Iris pigment epithelial cell (primary cell): ENCODE data around the gene MFNG.
A peak's percentile ranks its signal among the peaks of the same experiment; 100 is the strongest.
"Not testable (repeated sequence)": the region's sequence is repeated elsewhere in the genome, so short reads cannot be mapped to it uniquely, and the experiment has no call there.

Source experiments
- DNase-seq: peaks from one replicate; pipeline ENCODE4 v3.0.0-alpha.2; 2011; ENCODE audit warnings: low read depth

The MFNG gene, protein sequence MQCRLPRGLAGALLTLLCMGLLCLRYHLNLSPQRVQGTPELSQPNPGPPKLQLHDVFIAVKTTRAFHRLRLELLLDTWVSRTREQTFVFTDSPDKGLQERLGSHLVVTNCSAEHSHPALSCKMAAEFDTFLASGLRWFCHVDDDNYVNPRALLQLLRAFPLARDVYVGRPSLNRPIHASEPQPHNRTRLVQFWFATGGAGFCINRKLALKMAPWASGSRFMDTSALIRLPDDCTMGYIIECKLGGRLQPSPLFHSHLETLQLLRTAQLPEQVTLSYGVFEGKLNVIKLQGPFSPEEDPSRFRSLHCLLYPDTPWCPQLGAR

DNA sequence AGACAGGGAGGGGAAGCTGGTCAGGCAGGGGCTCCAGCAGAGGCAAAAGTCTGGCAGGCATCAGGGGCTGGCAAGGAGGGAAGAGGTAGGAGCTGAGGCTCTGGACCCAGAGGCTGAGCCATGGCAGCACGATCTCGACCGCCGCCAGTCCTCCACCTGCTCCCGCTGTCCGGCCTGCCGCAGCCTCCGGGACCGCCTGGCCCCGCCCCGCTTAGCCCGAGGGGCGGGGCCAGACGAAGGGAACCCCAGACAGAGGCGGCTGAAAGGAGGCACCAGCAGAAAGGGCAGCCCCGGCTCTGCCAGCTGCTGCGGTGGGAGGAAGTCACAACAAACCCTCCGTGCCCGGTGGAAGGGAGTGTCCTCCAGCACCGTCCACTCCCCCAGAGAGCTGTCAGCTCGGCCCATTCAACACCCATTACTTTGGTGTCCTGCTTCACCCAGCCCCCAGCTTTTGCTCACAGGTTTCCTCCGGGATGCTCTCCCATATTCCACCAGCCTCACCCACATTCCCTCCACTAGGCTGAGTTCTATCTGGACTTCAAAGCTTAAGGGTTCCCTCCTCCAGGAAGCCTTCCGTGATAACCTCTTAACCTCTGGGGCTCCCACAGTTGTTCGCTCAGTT lies at the start of gene MFNG:
MFNG (minus strand) TSS at position 161 of the 622 bp plus-strand sequence. CDS start 207 bp downstream, outside the sequence.
- peak; percentile 29 for DNase-seq

DNA sequence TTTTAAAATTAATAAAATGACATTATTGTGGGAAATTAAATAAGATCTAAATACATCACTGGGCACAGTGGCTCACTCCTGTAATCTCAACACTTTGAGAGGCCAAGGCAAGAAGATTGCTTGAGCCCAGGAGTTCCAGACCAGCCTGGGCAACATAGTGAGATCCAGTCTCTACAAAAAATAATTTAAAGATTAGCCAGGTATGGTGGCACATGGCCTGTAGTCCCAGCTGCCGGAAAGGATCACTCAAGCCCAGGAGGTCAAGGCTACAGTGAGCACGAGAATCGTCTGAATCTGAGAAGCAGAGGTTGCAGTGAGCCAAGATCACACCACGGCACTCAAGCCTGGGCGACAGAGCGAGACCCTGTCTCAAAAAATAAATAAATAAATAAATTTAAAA lies 49.0 kb upstream of the MFNG start:
- no peak for DNase-seq

DNA sequence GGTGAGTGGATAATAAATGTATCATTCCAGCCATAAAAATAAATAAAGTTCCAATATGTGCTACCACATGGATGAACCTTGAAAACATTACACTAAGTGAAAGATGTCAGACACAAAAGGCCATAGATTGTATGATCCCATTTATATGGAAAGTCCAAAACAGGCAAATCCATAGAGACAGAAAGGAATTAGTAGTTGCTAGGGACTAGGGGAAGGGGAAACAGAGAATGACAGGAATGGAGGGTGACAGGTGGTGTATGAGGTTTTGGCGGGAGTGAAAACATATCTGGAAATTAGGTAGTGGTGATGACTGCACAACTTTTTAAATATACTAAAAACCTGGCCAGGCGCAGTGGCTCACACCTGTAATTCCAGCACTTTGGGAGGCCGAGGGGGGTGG lies 48.3 kb upstream of the MFNG start:
- DNase-seq, result no peak

DNA sequence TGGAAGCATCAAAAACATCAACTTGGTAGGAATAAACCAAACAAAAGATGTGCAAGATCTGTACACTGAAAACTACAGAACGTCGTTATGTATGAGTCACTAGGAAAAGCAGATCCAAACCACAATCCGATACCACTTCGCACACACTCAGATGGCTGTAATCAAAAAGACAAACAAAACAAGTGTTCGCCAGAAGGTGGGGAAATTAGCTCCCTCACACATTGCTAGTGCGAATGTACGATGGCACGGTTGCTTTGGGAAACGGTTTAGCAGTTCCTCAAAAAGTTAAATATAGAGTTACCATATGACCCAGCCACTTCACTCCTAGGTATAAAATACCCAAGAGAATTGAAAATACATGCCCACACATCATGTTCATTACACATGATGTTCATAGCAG lies 47.8 kb upstream of the MFNG start:
- peak; percentile 88 for DNase-seq

DNA sequence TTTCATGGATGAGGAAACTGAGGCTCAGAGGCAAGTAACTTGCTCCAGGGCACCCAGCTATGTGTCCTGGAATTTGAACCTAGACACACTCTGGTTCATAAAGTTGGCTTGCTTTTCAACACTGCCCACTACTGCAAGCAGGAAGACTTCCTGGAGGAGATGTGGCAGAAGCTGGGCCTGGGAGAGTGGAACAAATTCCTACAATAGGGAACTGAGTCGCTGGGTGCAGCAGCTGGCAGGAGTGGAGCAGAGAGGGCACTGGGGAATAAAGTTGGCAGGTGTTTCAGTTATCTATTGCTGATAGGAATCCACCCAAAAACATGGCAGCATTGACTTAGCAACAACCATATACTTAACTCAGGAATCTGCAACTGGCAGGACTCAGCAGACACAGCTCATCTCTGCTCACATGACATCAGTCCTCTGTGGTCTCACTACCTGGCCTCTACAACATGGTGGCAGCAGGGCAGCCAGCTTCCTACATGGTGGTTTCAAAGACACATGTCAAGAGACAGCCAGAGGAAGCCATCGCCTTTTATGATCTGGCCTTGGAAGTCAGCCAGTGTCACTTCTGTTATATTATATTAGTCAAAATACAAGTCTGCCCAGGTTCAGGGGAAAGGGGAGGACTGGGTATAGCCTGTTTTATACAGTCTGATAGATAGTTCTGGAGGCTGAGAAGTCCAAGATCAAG lies 43.6 kb upstream of the MFNG start:
- no peak for DNase-seq

DNA sequence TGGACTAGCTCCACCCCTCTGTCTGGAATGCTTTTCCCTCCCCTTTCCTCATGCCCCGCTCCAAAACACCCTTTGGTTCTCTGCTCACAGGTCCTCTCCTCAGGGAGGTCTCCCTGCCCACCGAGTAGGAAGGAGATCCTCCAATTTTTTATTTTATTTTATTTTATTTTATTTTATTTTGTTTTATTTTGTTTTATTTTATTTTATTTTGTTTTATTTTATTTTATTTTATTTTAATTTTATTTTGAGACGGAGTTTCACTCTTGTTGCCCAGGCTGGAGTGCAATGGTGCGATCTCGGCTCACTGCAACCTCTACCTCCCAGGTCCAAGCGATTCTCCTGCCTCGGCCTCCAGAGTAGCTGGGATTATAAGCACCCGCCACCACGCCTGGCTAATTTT lies 41.8 kb upstream of the MFNG start:
- not testable (repeated sequence) for DNase-seq

DNA sequence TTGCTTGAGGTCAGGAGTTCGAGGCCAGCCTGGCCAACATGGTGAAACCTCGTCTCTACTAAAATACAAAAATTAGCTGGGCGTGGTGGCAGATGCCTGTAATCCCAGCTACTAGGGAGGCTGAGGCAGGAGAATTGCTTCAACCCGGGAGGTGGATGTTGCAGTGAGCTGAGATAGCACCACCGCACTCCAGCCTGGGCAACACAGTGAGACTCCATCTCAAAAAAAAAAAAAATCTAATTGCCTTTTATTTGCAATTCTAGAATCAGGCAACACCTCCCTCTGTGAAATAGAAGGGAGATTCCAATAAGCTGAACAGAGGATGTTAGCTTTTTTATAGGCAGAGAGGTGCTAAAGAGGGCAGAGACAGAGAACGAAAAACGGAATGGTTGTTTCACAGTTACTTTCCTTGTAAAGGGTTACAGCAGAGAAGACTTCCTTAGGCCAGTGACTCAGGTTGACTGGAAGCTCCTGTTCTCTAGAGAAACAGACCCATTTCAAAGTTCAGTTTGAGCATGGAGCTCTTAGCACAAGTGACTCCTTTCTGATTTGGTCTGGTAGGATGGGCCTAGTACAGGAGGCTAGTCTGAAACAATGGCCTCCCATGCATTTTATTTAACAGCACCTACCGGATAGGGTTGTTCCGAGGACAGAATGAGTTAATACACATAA lies 41.0 kb upstream of the MFNG start:
- DNase-seq, result peak; percentile 37

DNA sequence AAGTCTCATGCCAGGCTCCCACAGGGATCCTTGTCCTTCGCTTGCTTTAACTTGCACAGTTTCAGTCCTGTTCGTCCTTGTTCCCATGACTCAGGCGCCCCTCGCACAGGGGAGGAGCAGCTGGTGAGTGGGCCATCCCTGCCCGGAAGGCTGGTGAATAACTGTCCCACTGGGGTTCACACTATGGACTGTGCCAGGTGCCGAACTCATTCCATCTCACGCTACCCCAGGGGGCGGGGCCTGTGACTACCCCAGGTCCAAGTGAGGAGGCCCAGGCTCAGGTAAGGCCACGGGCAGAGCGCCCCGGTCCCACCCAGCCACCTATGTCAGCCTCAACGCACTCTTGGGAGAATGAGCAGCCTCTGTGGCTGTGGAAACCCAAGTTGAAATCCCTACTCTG lies 40.2 kb upstream of the MFNG start:
- DNase-seq, result no peak

DNA sequence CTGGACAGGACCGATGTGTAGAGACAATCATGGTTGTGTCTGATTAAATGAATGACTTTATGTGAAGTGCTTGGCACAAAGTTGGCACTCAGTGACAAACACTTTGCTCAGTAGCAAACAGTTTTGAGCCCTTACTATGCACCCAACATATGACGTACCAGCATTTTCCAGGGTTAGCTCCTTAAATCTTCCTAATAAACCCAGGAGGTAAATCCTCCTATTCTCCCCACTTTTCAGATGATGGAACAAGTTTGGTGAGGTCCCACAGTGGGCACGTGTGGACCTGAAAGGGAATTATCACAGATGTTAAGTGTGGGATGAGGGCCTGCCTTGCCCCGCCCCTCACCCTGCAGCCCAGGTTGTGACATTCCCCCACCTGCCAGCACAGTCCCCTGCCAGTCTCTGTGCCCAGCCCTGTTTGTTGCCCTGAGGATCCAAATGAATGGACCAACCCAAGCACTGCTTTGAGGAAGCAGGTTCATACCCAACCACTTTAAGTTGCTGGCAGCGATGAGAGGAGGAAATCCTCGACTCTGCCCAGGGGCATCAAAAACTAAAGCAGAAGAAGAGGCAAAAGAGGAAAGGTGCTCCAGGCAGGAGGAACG lies 39.7 kb upstream of the MFNG start:
- DNase-seq, result no peak

DNA sequence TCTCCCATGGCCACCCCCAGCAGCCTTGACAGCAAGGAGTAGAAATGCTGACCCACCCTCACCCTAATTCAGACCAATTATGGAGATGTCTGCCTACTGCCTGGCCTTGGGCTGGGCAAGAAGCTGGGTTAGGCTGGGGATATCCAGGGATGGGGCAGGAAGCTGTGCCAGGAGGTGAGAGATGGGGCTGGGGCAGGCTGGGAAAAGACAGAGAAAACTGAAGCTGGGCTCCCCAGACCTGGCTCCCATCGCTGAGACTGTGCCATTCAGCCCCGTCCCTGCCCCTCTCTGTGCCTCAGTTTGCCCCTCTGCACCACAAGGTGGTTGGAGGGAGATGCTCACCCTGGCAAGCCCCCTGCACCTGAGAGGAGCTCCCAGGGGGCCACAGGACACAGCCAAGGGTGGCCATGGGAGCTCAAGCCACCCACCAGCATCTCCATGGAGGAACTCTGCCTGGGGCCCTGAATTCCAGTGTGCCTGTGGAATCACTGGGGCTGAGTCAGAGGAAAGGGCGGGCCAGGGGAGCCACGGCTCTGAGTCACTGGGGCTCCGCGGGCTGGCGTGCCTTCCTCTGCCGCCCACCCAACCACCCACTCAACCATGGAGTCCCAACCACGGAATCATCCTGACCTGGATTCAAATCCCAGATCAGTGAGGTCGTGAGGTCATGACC lies 39.0 kb upstream of the MFNG start:
- peak; percentile 83 for DNase-seq

DNA sequence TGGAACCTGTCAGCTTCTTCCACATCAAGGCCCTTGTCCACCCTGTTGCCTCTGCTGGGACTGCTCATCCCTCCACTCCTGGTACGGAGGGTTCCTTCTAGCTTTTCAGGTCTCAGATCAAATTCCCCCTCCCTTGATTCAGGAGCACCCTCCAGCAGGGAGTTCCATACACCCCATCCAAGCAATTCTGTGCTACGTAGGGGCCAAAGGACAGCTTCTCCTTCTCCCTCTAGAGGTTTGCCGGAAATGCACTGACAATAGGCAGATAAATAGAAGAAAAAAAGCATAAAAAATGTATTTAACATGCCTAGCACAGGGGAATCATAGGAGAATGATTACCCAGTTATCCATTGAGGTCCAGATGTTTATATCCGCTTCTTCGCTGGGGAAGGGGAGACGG lies 36.3 kb upstream of the MFNG start:
- DNase-seq, result no peak

DNA sequence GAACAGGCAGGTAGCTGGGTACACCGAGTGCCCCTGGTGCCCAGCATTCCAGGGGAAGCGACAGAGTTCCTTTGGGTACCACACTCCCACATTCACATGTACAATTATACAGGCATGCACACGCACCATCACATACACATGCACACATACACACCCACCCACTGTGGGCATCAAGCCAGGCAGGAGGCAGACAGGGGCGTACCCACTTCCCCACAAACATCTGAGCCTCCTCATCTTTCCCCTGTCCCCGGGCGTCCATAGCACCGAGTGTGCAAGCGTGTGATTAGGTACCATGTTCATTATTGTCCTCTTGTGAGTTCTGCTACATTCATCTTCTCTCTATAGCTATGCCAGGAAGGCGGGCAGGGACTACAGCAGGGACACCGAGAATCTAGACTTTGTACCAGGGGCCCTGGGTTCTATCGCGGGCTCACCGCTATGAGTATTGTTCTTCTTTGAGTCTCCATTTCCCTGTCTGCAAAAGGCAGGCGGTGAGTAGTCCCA lies 35.1 kb upstream of the MFNG start:
- DNase-seq, result no peak

DNA sequence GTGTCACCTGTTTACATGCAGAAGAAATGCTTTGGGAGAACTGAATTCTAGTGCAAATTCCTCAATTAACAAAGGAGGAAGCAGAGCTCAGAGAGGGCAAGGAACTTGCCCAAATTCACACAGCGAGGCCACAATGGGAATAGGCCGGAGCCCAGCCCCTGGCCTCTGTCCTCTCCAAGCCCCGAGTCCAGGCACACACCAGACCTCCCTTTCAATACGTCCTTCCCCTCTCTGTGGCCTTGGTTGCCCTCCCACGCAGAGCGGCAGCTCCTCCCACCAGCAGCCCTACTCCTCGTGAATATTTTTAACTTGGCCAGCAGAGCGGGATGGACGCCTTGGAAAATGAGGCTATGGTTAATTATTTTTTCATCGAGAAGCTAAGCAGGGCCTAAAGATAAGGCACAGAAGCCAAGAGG lies 34.6 kb upstream of the MFNG start:
- no peak for DNase-seq

DNA sequence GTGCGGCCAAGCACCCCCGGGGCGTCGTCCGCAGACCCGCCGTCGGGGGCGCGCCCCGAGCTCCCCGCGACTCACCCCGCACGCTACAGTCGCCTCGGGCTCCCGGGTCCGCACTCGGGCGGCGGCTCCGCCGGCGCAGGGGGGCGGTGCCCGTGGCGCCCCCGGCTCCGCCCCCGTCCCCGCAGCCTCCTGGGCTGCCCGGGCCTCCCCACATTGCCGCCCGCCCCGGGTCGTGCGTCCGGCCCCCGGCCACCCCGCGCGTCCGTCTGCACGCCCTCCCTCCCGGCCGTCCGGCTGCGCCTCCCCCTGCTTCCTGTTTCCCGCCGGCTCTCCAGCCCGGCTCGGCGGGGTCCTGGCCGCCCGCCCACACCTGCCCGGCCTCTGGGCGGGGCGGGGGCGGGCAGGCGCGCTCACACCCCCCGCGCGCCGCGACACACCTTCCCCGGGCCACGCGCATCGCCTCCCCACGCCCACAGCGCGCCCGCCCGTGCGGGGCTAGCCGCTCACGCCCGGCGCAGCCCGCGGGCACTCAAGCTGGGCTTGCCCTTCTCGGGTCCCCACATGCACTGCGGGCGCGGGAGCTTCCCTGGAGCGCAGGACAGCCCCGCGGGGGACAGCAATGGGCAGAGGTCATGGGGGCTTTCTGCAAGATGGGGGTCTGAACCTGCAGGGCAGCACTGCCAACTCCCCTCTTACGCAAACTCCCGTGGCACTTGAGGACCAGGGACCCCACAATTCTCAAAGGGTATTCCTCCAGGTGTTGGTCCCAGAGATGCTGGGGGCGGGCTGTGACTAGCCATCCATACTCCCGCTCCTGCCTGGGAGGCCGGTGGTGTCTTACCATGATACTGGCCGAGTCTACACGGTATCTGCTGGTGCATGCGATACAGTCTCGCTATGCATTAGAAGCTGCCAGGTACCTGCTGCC lies 33.3 kb upstream of the MFNG start, which contains the start of gene CARD10:
CARD10 (minus strand) TSS at position 148 of the 928 bp plus-strand sequence. CDS start 215 bp downstream, outside the sequence.
- no peak for DNase-seq

DNA sequence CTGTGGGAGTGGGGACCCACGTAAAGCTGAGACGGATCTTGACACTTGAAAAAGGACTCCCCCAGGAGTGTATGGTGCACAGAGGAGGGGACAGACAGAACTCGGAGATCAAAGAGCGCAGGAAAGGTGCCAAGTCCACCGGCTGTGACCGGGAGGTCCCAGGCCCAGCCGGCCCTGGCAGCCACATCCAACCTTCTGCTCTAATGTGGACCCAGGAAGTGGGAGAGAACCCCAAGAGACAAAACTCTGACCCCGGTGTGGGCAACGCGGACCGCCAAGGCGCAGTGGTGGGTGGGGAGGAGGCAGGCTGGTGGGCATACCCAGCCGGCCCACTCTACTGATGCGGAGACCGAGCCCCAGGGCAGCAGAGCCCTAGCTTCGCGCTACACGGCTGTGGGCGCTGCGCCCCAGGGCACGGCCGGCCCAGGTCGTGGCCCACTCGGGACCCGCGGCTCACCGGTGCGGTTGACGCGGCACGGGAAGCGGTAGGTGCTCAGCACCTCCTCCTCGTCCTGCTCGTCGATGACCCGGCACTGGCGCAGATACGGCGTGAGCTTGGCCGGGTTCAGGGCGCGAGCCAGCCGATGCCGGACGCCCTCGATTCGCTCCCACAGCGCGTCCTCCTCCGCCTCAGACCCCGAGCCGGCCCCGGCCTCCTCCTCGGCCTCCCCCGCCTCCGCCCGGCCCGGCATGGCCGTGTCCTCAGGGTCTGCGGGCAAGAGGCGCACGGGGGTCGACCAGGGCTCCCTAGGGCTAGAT lies 32.5 kb upstream of the MFNG start:
- no peak for DNase-seq

DNA sequence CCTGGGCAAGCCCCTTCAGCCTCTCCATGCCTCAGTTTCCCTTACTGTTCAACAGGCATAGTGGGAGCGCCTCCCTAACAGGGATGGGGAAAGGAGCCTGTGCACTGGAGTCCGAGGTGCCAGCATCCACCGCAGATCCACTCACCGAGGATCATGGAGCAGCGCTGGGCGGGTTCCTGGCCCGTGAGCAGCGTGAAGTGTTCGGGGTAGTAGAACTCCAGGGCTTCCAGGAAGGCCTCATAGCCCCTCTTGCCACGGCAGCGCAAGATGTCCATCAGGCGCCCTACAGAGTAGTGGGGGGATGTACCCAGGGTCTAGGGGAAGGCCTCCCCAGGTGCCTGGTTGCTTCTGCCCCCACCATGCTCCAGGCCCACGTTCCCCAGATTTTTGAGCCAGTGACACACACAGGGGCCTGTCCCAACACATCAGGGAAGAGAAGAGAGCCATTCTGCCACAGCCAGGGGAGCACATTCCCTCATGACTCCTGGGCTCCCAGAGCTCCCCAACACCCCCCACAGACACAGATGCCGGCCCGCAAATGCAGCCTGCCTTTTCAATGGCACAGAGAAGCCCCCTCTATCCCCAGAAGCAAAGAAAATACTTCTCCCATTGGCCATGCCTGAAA lies 31.8 kb upstream of the MFNG start:
- no peak for DNase-seq

DNA sequence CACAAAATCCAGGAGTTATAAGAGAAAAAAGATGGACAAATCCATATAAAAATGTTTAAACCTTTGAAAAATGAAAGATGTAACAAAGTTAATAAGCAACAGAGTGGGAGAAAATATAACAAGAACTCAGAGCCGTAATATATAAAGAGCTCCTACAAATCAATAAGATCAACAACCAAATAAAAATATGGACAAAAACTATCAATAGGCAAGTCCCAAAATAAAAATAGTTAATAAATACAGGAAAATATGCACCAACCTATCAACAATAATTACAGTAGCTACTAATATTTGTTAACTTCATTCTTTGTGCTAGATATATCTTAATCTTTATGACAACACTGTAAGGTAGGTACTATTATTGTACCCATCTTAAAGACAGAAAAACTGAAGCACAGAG lies 30.3 kb upstream of the MFNG start:
- no peak for DNase-seq

DNA sequence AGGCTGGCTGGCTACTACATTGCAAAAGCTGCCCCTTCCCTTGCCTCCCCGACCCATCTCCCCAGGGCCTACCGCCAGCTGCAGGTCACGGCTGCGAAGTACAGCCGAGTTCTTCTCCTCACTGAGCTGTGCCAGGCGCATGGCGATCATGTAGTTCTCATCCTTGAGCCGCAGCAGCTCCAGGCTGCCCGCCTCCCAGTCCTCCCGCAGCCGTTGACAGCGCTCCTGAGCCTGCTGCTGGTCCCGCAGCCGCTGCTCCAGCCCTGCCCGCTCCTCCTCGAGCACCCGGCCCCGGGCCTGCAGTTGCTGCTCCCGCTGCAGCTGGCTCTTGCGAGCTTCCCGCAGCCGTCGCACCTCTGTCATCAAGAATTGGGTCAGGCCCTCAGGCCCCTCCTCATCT lies 29.7 kb upstream of the MFNG start:
- DNase-seq, result no peak

DNA sequence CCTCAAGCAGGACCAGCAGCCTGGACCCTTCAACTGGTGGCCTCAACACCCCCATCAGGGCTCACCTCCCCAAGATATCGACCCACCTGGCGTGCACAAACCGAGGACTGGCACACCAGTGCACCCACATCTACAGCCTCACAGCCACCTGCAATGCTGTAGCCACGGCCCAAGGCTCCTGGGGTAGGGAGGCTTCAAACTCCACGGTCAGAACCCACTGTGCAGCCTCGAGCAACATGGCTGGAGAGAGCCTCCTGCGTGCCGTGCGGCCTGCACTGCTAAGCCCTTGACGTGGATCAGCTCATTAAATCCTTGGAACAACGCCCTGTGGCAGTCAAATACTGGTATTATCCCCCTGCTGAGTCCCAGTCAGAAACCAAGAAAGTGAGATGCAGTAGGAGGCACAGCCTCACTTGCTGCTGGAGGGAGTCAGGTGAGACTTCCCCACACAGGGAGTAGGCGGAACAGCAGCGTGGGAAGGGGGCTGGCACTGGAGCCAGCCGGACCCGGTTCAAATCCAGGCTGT lies 28.4 kb upstream of the MFNG start:
- no peak for DNase-seq
